Liver (tissue), 9 donors: ENCODE data around the gene SIM2. TPM values are rescaled to one million over a fixed set of nuclear protein-coding genes. Genes with fewer than 3 reads are reported as not detected.

Experiments
- DNase-seq: peaks from one replicate; pipeline ENCODE4 v3.0.0-alpha.2; 2017; ENCODE audit warnings: low spot score
- H3K27ac ChIP-seq, 2 donors: one replicate each; pipeline ENCODE4 v1.7.0; 2013; ENCODE audit warnings: inconsistent platforms in 2 of 2, low read length in 2 of 2, control low read depth in 1 of 2, low read depth in 1 of 2, mild to moderate bottlenecking in 1 of 2
- H3K27me3 ChIP-seq, 4 donors: one replicate each; pipeline versions ENCODE4 v1.6.1 to v1.7.0; 2013; ENCODE audit warnings: low read length in 3 of 4, inconsistent platforms in 1 of 4, mild to moderate bottlenecking in 1 of 4, moderate library complexity in 1 of 4; ENCODE audit not compliant: control insufficient read depth in 4 of 4, insufficient read depth in 4 of 4
- H3K36me3 ChIP-seq, 4 donors: one replicate each; pipeline versions ENCODE4 v1.6.1 to v1.7.0; 2013; ENCODE audit warnings: low read length in 3 of 4, mild to moderate bottlenecking in 3 of 4, low read depth in 1 of 4, moderate library complexity in 1 of 4; ENCODE audit not compliant: control insufficient read depth in 4 of 4, insufficient read depth in 3 of 4
- H3K4me1 ChIP-seq, 4 donors: one replicate each; pipeline versions ENCODE4 v1.6.1 to v1.7.0; 2013; ENCODE audit warnings: low read length in 3 of 4, mild to moderate bottlenecking in 3 of 4, moderate library complexity in 1 of 4; ENCODE audit not compliant: control insufficient read depth in 4 of 4, insufficient read depth in 4 of 4
- H3K4me3 ChIP-seq, 3 donors: one replicate each; pipeline versions ENCODE4 v1.6.1 to v1.7.0; 2013; ENCODE audit warnings: low read length in 3 of 3, control low read depth in 1 of 3, low read depth in 1 of 3, mild to moderate bottlenecking in 1 of 3
- H3K9ac ChIP-seq, 2 donors: one replicate each; pipeline ENCODE4 v1.7.0; 2013; ENCODE audit warnings: low read length in 2 of 2, mild to moderate bottlenecking in 2 of 2, moderate library complexity in 2 of 2, control low read depth in 1 of 2, low read depth in 1 of 2
- H3K9me3 ChIP-seq, 4 donors: one replicate each; pipeline versions ENCODE4 v1.6.1 to v1.7.0; 2013; ENCODE audit warnings: low read length in 3 of 4; ENCODE audit not compliant: control insufficient read depth in 4 of 4
- EGR1 ChIP-seq, 2 donors: IDR thresholded peaks; 2 replicates each; pipeline ENCODE4 v1.6.1; 2016 to 2018; ENCODE audit warnings: antibody characterized with exemption in 2 of 2, low read depth in 2 of 2
- FOXA1 ChIP-seq: IDR thresholded peaks from 2 replicates; pipeline ENCODE4 v1.6.1; 2016; ENCODE audit warnings: antibody characterized with exemption
- FOXA2 ChIP-seq: IDR thresholded peaks from 2 replicates; pipeline ENCODE4 v1.6.1; 2016; ENCODE audit warnings: antibody characterized with exemption
- GABPA ChIP-seq, 2 donors: IDR thresholded peaks in 1 of 2; conservative IDR thresholded peaks in 1 of 2; 2 replicates each; pipeline ENCODE4 v1.6.1; 2016; ENCODE audit warnings: antibody characterized with exemption in 2 of 2, mild to moderate bottlenecking in 1 of 2, moderate library complexity in 1 of 2
- HNF4A ChIP-seq, 2 donors: conservative IDR thresholded peaks; 2 replicates each; pipeline ENCODE4 v1.6.1; 2016; ENCODE audit warnings: antibody characterized with exemption in 2 of 2, mild to moderate bottlenecking in 2 of 2
- HNF4G ChIP-seq: IDR thresholded peaks from 2 replicates; pipeline ENCODE4 v1.6.1; 2016; ENCODE audit warnings: antibody characterized with exemption
- JUND ChIP-seq, 2 donors: IDR thresholded peaks; 2 replicates each; pipeline ENCODE4 v1.6.1; 2016; ENCODE audit warnings: antibody characterized with exemption in 2 of 2
- NR2F2 ChIP-seq: IDR thresholded peaks from 2 replicates; pipeline ENCODE4 v1.6.1; 2016; ENCODE audit warnings: antibody characterized with exemption
- RAD21 ChIP-seq, 2 donors: IDR thresholded peaks; 2 replicates each; pipeline ENCODE4 v1.6.1; 2016; ENCODE audit warnings: antibody characterized with exemption in 2 of 2, mild to moderate bottlenecking in 2 of 2
- RXRA ChIP-seq, 2 donors: IDR thresholded peaks; 2 replicates each; pipeline ENCODE4 v1.6.1; 2017 to 2018; ENCODE audit warnings: antibody characterized with exemption in 2 of 2, mild to moderate bottlenecking in 1 of 2
- SP1 ChIP-seq: IDR thresholded peaks from 2 replicates; pipeline ENCODE4 v1.6.1; 2018; ENCODE audit warnings: antibody characterized with exemption, mild to moderate bottlenecking
- TAF1 ChIP-seq: conservative IDR thresholded peaks from 2 replicates; pipeline ENCODE4 v1.6.1; 2016; ENCODE audit warnings: antibody characterized with exemption, mild to moderate bottlenecking
- WGBS: extraction: QIAGEN DNeasy Blood & Tissue Kit; methylation state at CpG from one replicate; pipeline ENCODE4 v1.1.7; 2013; 5-methylcytosine and 5-hydroxymethylcytosine counted together
- polyA plus RNA-seq, 2 donors: library from polyadenylated mRNA; stranded (reverse) in 1 of 2; unstranded in 1 of 2; fragments of 200-250 nt in 1 of 2; fragments of >200 nt in 1 of 2; fragmentation: Nextera tagmentation in 1 of 2; extraction: Ambion mirVana in 1 of 2; gene quantifications; one replicate each; pipeline versions ENCODE4 v1.2.1 to v1.2.3, GENCODE V29; 2013 to 2015
- total RNA-seq, 2 donors: library from RNA; depleted of rRNA; stranded (reverse); fragments of >200 nt; gene quantifications; one replicate each; pipeline ENCODE4 v1.2.3, GENCODE V29; 2014
- TF ChIP-seq, protein P1 (sequence below): fragments of 150-350 bp; IDR thresholded peaks from 2 replicates; pipeline ENCODE4 v1.5.1; 2017; ENCODE audit warnings: improper control_type of control experiment, low read depth, low read length; ENCODE audit not compliant: missing input control
- TF ChIP-seq, protein P2 (sequence below): IDR thresholded peaks from 2 replicates; pipeline ENCODE4 v1.6.1; 2016; ENCODE audit warnings: antibody characterized with exemption
- TF ChIP-seq, protein P3 (sequence below): IDR thresholded peaks from 2 replicates; pipeline ENCODE4 v1.6.1; 2016; ENCODE audit warnings: antibody characterized with exemption
- TF ChIP-seq, protein P4 (sequence below): IDR thresholded peaks from 2 replicates; pipeline ENCODE4 v1.6.1; 2016; ENCODE audit warnings: antibody characterized with exemption, mild to moderate bottlenecking
- TF ChIP-seq, protein P5 (sequence below): IDR thresholded peaks from 2 replicates; pipeline ENCODE4 v1.6.1; 2016; ENCODE audit warnings: antibody characterized with exemption
- donor health status: healthy.
- donor health status: healthy.
- donor health status: healthy.
- donor health status: healthy.
- donor health status: healthy.

Gene SIM2
- total and polyA plus RNA-seq, 4 donors = 0.19 TPM; not detected in 3

DNA sequence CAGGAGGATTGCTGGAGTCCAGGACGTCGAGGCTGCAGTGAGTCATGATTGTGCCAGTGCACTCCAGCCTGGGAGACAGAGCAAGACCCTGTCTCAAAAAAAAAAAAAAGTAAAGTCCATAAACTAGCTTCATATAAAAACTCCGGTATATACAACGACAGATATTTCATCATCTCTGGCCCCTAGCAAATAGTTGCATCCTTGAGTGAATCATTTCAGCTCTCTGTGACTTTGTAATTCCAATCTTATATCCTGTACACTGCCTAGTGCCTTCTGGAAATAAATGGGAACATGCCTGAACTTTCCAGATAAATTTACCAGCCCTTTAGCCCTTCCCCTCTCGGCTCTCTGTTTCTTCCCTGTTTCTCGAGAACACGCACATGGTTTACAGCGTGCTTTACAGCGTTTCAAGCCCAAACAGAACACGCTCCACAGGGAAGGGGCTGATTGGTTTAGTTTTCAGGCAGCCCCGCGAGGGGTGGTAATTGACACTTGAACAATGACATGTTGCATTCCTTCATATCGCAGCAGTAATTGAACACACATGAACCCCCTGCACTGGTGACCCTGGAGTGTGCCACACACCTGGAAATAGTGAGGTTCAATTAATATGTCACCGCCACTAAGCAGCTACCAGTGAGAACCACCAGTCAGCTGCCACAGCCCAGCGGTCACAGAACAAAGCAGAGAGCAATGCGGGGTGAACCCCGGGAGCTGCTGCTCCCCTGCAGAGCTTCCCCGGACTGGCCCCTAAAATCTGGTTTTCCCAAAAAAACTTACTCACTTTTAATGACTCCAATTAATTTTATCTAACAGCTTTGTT, 35.7 kb upstream of the SIM2 start:
- TF ChIP-seq, protein P1, sequence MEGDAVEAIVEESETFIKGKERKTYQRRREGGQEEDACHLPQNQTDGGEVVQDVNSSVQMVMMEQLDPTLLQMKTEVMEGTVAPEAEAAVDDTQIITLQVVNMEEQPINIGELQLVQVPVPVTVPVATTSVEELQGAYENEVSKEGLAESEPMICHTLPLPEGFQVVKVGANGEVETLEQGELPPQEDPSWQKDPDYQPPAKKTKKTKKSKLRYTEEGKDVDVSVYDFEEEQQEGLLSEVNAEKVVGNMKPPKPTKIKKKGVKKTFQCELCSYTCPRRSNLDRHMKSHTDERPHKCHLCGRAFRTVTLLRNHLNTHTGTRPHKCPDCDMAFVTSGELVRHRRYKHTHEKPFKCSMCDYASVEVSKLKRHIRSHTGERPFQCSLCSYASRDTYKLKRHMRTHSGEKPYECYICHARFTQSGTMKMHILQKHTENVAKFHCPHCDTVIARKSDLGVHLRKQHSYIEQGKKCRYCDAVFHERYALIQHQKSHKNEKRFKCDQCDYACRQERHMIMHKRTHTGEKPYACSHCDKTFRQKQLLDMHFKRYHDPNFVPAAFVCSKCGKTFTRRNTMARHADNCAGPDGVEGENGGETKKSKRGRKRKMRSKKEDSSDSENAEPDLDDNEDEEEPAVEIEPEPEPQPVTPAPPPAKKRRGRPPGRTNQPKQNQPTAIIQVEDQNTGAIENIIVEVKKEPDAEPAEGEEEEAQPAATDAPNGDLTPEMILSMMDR = no peak
- TF ChIP-seq FOXA1 = no peak
- TF ChIP-seq JUND (IDR thresholded peaks at IDR 0.05) = no peak
- TF ChIP-seq FOXA2 = no peak
- TF ChIP-seq, protein P2, sequence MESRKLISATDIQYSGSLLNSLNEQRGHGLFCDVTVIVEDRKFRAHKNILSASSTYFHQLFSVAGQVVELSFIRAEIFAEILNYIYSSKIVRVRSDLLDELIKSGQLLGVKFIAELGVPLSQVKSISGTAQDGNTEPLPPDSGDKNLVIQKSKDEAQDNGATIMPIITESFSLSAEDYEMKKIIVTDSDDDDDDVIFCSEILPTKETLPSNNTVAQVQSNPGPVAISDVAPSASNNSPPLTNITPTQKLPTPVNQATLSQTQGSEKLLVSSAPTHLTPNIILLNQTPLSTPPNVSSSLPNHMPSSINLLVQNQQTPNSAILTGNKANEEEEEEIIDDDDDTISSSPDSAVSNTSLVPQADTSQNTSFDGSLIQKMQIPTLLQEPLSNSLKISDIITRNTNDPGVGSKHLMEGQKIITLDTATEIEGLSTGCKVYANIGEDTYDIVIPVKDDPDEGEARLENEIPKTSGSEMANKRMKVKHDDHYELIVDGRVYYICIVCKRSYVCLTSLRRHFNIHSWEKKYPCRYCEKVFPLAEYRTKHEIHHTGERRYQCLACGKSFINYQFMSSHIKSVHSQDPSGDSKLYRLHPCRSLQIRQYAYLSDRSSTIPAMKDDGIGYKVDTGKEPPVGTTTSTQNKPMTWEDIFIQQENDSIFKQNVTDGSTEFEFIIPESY = no peak
- TF ChIP-seq, protein P3, sequence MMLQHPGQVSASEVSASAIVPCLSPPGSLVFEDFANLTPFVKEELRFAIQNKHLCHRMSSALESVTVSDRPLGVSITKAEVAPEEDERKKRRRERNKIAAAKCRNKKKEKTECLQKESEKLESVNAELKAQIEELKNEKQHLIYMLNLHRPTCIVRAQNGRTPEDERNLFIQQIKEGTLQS = no peak
- no peak for TF ChIP-seq RXRA (IDR thresholded peaks at IDR 0.05)
- no peak for TF ChIP-seq SP1
- no peak for TF ChIP-seq EGR1 (IDR thresholded peaks at IDR 0.05; ENCODE audit: low read depth in 2 of 2)
- no peak for TF ChIP-seq RAD21 (IDR thresholded peaks at IDR 0.05)
- TF ChIP-seq, protein P4, sequence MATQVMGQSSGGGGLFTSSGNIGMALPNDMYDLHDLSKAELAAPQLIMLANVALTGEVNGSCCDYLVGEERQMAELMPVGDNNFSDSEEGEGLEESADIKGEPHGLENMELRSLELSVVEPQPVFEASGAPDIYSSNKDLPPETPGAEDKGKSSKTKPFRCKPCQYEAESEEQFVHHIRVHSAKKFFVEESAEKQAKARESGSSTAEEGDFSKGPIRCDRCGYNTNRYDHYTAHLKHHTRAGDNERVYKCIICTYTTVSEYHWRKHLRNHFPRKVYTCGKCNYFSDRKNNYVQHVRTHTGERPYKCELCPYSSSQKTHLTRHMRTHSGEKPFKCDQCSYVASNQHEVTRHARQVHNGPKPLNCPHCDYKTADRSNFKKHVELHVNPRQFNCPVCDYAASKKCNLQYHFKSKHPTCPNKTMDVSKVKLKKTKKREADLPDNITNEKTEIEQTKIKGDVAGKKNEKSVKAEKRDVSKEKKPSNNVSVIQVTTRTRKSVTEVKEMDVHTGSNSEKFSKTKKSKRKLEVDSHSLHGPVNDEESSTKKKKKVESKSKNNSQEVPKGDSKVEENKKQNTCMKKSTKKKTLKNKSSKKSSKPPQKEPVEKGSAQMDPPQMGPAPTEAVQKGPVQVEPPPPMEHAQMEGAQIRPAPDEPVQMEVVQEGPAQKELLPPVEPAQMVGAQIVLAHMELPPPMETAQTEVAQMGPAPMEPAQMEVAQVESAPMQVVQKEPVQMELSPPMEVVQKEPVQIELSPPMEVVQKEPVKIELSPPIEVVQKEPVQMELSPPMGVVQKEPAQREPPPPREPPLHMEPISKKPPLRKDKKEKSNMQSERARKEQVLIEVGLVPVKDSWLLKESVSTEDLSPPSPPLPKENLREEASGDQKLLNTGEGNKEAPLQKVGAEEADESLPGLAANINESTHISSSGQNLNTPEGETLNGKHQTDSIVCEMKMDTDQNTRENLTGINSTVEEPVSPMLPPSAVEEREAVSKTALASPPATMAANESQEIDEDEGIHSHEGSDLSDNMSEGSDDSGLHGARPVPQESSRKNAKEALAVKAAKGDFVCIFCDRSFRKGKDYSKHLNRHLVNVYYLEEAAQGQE = no peak
- no peak for TF ChIP-seq GABPA (IDR thresholded peaks at IDR 0.05 in 1 of 2, conservative IDR thresholded peaks at IDR 0.05 in 1 of 2)
- TF ChIP-seq TAF1 = no peak
- no peak for TF ChIP-seq HNF4G
- TF ChIP-seq NR2F2 = no peak
- TF ChIP-seq HNF4A (conservative IDR thresholded peaks at IDR 0.05) = no peak
- TF ChIP-seq, protein P5, sequence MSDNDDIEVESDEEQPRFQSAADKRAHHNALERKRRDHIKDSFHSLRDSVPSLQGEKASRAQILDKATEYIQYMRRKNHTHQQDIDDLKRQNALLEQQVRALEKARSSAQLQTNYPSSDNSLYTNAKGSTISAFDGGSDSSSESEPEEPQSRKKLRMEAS = no peak
- DNase-seq = no peak
- H3K9ac ChIP-seq = no peak overlapping the region

More for the DNA sequence above, 35.7 kb upstream of the SIM2 start:
- 63% methylated on average over 18 of the region's 18 CpGs for WGBS
- no peak overlapping the region for H3K27ac ChIP-seq
- no peaks in the 10 kb centered on the region for H3K4me1 ChIP-seq
- no peaks in the 10 kb centered on the region for H3K27me3 ChIP-seq
- H3K4me3 ChIP-seq = no peak overlapping the region
- no peaks in the 10 kb centered on the region for H3K36me3 ChIP-seq
- no peaks in the 10 kb centered on the region for H3K9me3 ChIP-seq
